Myocyte (in vitro differentiated cells): ENCODE results near the gene BRSK1. TPM values are rescaled to one million over a fixed set of nuclear protein-coding genes. Genes with fewer than 3 reads are reported as not detected.

ENCODE experiments used
- DNase-seq: peaks from one replicate; pipeline ENCODE4 v3.0.0-alpha.2; 2012; ENCODE audit warnings: low read depth
- polyA plus RNA-seq: library from polyadenylated mRNA; unstranded; fragments of >200 nt; gene quantifications from one replicate; pipeline ENCODE4 v1.2.1, GENCODE V29; 2012; ENCODE audit warnings: missing spikeins
- total RNA-seq: library from RNA; depleted of rRNA; stranded (reverse); fragments of >200 nt; gene quantifications from 2 replicates; pipeline ENCODE4 v1.2.3, GENCODE V29; 2014

The BRSK1 gene
- 5.5 and 12.2 TPM in 2 replicates for total RNA-seq
- polyA plus RNA-seq = 24.7 TPM

DNA sequence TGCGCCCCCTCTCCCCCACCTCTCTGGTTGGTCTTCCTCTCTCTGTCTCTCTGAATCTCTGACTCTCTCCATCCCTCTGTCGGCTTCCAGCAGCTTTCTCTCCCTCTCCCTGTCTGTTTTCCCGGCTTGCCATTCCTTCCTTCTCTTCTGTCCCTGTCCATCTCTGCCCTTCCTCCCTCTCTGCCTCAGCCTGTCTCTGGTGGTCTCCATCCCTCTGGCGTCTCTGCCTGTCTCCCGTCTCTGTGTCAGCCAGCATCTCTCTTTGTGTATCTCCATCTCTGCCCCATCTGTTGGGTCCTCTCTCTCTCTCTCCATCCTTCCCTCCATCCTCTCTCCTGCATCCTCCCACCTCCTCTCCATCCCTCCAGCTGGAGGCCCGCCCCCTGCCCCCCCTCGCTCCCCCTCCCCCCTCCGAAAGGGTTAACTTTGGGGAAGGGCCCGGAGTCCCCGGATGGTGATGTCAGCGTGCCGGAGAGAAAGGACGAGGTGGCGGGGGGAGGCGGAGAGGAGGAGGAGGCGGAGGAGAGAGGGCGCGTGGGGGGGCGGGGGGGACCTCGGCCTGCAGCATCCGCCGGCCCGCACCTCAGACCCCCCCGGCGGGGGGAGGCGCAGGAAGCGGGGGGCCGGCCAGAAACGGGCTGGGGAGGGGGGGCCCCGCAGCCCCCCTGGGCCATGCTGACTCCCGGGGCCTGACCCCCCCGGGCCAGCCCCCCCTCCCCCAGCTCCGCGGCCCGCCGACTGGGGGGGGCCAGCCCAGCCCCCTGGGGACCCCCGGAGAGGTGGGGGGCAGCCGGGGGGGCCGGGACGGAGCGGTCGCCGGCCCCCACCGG lies at the start of gene BRSK1:
BRSK1 (plus strand) TSS at position 450 of the 830 bp plus-strand sequence. CDS start 446 bp downstream, outside the sequence.
- DNase-seq = peak; percentile 65

DNA sequence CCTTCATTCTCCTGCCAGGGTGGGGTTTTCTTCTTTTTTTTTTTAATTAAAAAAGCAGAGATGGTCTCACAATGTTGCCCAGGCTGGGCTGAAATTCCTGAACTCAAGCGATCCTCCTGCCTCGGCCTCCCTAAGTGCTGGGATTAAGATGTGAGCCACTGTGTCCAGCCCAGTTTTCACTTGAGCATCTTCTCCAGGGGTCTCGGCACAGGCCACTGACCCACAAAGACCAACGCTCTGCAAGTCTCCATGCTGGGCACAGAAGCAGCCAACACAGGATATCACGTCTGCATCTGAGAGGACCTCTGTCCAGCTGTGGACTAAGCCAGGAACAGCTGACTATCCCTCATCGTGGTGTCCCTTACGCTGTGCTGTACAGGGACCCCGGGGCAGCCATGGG lies 45.8 kb upstream of the BRSK1 start:
- no peak for DNase-seq

DNA sequence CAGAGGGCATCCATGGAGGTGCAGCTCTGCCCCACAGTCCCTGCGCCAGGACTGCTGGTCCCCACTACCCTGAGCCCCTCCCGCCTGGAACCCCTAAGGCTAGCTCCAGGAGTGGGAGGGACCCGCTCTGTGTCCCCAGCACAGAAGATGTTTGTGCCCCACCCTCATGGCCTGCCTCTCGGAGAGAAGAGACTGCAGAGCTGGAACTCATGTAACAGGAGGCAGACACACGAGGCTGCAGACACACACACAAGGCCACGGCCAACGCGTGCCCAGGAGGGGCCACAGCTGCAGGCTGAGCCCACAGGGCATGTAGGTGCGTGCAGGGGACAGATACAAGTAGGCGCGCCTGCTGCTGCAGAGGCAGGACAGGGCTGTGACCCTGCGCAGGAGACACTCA lies 44.8 kb upstream of the BRSK1 start:
- no peak for DNase-seq

DNA sequence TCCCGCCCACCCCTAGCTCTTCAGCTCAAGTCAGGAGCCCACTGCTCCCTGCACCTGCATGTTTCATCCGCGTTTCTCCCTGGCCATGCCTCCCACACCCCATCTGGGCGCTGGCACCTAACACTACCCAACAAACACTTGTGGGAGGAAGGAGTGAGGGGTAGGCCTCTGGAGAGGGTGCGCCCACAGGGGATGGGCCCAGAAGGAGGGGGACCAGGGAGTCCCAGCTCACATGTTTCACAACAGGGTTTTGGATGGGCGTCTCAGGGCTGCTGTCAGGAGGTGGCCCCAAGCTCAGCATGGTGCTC lies 43.1 kb upstream of the BRSK1 start:
- DNase-seq = no peak

DNA sequence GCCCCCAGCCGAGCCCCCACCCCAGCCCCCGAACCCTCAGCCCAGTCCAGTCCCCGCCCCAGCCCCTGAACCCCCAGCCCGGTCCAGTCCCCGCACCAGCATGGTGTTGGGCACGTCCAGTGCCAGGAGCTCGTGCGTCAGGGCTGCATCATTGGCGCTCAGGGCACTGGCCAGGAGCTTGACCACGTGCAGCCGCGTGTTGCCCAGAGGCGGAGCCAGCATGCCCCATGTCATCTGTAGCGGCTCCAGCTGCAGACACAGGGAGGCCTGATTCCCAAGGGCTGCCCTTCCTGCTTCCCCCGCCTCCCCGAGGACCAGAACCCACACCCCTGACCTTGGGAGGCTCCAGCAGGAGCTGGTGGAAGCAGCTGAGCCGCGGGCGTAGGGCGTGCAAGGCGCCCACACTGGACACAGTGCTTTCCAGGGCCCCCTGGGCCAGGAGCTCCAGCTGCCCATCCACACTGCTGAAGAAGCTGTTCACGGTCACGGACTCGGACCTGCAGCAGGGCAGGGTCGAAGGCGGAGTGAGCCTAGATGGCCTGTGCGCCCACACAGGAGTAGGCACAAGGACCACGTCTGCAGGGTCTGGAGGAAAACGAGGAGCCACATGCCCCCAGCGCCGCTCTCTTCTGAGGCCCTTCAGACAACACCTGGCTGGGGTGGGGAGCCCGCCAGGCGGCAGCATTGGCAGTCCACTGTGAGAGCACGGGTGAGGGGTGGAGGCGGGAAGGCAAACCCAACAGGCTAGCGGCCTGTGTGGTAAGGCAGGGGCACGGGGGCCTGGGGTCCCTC lies 42.5 kb upstream of the BRSK1 start:
- DNase-seq = no peak

DNA sequence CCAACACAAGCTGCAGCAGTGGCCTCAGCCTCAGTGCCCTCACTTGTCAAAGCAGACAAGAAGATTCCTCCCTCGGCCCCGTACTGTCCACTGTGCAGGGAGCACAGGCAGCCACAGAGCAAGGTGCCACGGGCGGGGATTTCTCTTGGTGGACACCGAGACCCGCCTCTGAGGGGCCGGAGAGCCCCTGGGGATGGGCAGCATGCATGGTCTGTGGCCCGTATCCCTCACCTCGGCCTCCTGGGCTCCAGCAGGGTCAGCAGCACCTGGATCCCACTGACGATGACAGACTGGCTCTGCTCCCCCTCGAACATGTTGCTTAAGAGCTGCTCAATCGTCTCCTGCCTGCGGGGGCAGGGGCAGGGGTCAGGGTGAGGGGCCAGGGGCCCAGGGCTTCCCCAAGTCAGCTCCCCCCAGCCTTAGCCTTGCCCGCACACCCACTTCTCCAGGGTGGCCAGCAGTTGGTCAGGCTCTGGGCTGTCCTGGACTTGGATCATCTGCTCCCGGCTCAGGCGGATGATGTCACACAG lies 41.8 kb upstream of the BRSK1 start:
- no peak for DNase-seq

DNA sequence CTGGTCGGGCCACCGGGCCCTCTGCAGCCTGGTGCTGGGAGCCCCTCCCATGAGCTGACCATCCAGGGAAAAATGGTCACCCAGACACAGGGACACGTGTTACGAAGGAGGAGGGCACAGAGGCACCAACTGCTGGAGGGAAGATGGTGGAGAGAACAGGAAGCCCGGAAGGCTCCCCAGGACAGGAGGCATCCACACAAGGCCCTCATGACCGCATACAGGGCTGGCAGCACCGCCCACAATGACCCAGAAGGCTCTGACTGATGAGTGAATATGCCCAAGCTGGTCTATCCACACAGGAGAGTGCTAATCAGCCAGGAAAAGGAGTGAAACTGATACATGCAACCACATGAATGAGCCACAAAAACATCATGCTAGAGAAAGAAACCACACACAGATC lies 41.3 kb upstream of the BRSK1 start:
- DNase-seq = peak; percentile 50

DNA sequence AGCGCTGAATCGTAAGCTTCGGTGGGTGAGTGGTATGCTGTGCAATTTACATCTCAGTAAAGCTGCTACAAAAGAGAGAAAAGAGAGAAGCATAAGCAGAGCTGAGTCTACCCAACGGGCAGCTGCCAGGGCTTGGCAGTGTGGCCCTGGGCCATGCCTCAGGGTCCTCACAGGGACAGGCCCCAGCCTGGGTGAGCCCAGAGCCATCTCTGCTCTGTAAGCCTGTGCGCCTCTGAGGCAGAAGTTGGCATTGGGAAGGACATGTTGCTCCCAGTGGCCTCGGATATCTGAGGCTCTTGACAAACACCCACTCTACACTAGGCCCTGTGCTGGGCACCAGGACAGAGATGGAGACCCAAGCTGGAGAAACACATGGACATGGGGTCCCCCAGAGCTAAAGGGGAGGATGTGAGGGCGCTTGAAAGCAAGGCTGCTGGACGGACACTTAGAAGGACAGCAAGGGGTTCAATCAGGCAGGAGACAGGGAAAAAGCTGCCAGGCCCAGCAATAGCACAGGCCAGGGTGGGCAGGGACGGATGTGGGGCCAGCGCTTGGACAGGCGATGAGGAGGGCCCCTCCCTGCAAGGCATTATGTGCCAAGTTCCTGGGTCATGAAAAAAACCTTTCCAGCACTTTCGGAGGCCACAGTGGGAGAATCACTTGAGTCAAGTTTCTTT lies 39.7 kb upstream of the BRSK1 start:
- DNase-seq = no peak

DNA sequence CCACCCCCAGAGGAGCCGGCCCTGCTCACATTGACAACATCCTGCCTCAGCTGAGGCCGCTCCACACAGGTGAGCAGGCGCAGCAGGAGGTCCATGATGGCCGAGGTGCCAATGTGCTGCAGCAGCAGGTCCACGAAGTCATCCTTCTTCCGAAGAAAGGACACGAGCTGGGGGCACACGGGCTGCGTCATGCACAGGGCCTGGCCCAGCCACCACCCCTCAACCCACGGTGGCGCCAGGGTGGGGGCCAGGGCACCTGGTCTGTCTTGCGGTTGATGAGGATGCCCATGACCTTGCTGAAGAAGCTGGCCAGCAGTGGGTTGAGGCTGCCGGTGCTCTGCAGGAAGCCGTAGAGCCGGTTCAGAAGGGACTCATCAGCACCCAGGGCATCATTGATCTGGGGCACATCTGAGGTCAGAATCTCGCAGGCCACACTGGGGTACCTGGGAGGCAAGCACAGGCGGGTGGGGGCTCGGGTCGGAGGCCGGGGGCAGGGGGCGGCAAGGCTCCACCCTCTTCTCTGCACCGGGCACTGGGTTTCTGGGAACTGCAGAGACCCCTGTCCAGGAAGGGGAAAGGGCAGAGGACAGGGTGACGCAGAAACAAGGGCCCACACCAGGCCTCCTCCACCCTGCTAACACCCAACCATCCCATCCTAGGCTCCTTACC lies 38.4 kb upstream of the BRSK1 start:
- DNase-seq = no peak

DNA sequence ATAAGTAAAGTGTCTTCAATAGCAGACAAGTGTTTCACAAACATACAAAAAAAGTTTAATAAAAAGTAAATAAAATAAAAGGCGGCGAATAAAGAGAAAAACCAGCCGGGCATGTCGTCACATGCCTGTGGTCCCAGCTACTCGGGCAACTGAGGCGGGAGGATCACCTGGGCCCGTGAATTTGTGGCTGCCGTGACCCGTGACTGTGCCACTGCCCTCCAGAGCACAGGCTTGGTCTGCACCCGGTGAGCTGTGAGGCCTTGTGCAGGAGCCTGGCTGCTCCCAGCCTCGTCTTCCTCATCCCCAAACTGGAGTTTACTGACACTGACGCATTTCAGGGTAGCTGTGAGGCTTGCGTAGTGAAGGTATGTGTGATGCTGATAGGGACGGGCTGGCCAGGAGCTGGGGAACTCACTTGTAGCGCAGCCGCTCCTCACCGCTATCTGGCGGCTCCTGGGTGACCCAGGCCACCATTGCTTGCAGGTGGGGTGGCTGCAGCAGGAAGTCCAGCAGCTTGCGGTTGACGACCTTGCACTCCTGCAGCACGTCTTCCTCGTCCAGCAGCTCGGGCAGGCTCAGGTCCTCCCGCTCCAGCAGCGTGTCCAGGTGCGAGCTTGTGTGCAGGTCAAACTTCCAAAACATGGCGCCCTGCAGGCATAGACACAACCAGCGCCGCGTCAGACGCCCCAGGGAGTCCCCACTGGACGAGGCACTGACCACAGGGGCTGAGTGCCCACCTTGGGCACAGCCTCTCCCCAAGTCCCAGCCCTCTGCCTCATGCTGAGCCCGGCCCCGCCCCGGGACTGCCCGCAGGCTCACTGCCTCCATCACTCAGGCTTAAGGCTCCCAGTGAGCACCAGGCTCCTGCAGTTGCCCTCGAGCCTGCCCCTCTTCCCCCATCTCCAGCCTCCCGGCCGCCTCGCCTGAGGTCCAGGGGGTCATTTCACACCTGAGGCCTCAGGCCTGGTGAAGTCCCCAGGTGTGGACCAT lies 37.0 kb upstream of the BRSK1 start:
- DNase-seq = no peak

DNA sequence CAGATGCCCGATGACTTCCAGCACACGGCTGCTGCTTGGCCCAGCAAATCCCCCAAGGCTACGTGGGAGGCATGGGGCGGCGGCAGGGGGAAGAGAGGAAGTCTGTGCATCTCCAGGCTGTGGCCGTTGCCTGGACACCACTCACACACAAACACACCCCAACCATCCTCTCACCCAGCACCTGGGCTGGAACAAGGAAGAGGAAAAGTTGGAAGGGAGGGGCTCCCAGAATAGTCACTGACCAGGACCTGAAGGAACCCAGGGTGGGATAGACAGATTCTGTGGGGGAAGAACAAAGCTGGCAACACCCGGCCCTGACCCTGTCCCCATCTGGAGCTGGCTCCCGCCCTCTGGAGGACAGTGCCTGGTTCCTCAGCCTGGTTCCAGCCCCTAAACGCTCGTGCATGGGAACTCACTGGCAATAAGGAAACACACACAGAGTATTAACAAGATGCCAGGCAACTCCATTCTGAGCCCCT lies 36.1 kb upstream of the BRSK1 start:
- DNase-seq = peak; percentile 4

DNA sequence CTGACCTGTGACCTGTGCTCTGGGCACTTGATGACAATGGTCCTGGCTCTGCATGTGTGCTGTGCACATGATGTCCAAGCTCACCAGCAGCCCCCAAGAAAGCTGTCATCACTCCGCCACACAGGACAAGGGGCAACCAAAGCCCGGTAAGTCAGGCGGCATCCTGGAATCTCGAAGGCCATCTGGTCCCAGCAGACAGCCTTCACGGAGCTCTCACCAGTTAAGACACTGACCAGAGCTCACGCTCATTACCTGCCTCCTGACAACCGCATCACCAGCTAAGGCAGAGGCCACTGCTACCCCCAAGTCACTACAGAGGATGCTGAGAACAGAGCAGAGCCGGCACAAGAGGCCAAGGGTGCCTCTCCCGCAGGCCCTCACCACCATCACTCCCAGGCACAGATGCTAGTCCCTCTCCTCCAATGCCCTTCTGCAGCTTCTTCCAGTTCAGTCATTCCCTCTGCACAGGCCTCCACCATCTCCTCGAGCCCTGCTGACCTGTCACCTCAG lies 35.6 kb upstream of the BRSK1 start:
- no peak for DNase-seq

DNA sequence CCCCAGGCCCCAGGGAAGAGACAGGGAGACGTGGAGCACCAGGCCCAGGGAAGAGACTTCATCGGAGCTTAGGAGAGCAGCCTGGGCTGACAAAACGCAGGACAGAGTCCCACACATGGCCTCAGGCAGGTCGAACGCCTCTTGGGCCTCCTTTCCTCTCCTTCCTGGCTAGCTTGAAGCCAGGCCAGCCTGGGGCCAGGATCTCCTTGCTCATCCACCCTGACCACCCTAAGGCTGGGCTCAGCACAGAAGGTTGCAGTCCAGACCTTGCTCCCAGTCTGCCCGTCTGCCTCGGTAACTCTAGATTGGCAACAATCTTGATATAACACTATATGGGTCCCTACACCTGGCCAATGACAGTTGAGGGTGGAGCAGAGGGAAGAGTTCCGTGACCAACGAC lies 35.1 kb upstream of the BRSK1 start:
- no peak for DNase-seq

DNA sequence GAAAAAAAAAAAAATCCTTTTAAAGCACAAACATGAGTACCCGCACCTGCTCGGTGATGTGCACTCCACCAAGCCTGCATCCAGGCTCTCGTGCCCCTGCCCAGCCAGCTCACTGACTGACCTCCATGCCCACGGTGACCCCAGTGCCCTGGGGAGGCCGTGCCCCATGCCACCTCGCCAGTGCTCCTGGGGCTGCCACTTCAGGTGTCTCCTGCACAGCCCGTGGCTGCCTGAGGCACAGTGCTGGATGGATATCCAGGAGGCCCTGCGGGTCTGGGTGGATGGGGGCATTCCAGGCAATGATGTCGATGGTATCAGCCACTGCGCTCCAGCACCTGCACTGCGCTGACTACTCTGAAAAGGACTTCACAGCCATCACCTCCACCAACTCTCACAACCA lies 34.0 kb upstream of the BRSK1 start:
- DNase-seq = no peak

DNA sequence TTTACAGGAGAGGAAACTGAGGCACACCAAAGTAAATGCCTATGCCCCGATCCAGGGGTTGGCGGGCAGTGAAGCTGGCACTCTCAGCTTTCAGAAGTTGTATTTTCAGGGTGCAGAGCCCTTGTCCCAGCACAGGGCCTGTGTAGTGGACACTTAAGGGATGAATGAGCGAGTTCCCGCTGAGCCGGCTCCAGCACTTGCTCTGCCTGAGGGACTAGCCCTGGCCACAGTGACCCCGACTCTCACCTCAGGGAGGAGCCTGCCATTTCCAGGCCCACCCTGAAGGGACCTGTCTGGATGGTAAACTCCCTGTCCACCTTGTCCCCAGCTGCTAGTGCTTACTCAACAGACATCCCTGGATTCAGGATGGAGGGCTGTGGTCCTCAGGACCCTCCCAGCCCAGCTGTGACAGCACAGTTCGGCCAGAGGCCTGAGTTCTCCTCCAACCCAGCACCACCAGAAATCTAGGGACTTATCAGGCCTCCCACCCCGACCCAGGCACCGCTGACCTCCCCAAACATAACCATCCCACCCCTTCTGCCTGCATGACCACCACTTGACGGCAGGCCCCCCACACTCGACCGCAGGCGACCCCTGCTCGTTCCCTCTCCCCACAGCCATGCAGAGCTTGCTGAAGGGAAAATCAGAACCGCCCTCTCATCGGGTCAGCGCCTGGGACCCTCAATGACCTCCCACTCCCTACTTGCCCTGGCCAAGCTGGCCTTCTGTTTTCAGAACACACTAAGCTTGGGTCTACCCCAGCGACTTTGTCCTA lies 33.3 kb upstream of the BRSK1 start:
- no peak for DNase-seq

DNA sequence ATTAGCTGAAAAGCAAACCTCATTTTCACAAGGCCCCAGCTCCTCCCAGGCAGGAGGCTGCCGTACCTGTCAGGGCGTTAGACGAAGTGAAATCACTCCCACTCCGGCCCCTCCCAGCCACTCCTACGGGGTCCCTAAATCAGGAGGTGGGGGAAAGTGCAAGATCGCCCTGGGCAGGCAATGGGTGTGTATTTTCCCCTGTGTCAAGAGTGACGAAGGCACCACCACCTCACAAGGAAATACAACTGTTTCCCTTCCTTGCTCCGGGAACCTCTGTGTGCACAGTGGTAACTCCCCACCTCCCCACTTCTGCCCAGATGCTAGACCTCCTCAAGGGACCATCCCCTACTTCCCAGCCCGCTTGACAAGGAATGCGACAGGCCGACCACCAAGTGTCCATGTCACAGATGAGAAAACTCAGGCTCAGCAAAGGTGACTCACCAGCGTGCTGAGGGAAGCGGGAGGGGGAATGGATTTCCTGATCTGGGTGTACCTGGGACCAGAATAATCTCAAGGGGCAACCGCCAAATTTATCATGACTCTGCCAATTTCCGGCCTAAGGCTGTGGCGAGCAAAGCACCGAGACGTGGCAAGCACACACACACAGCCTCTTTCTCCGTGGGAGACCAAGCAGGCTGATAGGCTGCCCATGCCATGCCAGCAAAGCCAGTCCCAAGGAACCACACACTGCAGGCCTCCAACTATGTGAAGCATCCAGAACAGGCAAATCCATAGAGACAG lies 32.3 kb upstream of the BRSK1 start:
- DNase-seq = peak; percentile 12

DNA sequence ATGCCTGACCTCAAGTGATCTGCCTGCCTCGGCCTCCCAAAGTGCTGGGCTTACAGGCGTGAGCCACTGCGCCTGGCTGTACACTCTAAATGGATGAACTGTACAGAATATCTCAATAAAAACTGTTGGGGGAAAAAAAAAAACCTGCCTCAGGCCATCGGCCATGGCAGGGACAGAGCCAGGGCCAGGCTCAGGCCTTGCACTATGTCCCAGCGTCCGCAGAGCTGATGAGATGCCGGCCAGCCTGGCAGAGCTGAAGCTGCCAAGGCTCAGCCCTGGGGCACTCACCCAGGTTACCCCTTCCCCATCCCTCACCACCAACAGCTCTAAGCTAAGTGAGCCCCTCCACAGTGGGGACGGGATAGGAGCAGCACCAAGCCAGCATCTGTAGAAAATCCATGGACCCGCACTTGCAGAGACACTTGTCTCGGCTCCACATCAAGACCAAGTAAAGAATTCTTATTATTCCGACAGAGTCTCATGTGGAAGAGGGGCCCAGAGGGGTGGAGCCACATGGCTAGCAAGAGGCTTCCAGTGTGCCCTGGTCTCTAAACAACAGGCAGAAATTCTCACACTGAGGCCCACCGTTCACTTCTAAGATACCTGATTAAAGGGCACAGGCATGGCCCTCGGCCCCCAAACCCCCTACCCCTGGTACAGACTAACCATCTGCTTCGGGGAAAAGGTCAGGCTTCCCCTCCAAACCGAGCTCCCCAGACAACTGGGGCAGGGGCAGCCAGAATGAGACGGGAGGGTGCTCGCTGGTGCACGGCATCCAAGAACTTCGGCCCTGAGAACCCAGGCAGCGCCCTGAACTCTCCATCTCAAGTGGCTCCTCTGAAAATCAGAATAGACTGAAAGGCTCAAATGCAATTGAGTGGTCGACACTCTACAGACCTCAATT lies 30.8 kb upstream of the BRSK1 start:
- no peak for DNase-seq
